ENCODE data around the gene ITGB3. TPM values are rescaled to one million over a fixed set of nuclear protein-coding genes. Genes with fewer than 3 reads are reported as not detected.
"Not testable (repeated sequence)": the region's sequence is repeated elsewhere in the genome, so short reads cannot be mapped to it uniquely, and the experiment has no call there.

The ITGB3 gene
- polyA plus RNA-seq, 1 donor, result 10.9 TPM

DNA sequence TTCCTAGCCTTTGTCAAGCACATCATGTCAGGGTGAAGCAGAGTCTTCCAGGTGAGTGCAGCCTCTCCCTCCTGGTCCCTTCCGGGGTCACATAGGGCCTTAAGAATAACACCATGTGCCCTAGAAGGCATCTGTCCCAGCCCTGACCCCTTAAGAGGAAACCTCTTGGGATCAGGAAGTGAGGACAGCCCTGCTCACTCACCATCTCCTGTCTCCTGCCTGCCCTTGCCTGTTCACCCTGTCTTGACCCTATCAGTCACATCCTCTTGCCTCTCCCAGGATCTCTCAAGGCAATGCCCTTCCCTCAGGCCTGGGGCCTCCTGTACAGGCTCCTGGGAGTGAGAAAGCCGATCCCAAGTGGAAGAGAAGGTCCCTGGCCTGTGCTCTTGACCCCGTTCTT, 30.6 kb upstream of the ITGB3 start:
- DNase-seq, result no peak

DNA sequence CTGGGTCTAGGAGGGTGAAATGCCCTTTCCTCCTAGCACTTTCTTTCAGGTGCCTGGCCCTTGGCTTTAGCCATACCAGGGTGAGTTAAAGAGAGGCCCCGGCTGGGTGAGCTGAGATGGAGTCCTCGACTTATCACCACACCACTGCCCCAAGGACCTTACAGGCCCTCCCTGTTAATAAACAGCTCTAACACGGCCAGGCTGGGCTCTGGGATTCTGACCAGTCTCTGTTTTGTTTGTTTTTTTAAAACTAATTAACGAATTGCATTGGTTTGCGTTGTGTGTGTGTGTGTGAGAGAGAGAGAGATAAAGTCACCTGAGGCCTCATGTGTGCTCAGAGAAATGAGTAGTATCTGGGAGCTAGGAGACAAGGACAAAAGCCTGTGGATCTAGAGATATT, 30.2 kb upstream of the ITGB3 start:
- DNase-seq, result no peak

DNA sequence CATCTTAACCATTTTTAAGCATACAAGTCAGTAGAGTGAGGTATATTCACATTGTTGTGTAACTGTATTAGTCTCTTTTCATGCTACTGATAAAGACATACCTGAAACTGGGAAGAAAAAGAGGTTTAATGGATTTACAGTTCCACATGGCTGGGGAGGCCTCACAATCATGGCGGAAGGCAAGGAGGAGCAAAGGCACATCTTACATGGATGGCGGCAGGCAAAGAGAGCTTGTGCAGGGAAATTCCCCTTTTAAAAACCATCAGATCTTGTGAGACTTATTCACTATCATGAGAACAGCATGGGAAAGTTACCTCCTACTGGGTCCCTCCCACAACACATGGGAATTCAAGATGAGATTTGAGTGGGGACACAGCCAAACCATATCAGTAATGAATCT, 29.6 kb upstream of the ITGB3 start:
- DNase-seq, result not testable (repeated sequence)

DNA sequence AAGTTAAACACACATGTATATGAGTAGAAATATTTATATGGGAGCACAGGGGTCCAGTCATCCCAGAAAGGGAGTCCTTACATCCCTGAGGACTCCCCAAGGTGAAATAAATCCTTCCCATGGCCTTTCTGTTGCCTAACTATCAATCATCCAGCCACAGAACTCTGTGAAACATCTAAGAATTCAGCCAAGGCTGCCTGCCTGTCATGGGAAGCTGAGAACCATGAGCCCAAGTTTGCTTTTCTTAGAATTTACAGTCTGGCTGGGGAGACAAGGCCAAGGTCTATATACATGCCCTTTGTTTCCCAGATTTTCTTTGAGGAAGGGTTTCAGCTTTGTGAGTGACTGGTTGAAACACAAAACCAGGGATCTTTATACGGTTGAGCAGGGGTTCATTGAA, 28.7 kb upstream of the ITGB3 start:
- DNase-seq, result no peak

DNA sequence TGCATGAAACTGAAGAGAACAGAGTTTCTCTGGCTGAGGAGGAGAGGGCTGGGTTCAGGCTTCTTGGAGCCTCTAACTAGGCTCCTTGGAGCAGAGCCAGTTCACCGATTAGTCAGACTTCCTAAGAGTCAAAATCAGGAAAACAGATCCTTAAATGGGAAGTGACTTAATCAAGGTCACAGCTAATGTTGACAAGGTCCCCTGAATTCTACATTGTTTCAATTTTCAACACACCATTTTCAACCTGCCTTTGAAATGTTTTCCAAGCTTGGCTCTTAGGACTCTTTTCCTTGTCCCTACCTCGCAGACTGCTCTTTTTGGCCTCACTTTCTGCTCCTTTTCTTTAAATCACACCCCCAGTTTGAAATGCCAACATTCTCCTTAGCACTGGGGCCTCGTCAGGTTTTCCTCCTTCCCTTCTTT, 28.2 kb upstream of the ITGB3 start:
- peak; percentile 47 for DNase-seq

DNA sequence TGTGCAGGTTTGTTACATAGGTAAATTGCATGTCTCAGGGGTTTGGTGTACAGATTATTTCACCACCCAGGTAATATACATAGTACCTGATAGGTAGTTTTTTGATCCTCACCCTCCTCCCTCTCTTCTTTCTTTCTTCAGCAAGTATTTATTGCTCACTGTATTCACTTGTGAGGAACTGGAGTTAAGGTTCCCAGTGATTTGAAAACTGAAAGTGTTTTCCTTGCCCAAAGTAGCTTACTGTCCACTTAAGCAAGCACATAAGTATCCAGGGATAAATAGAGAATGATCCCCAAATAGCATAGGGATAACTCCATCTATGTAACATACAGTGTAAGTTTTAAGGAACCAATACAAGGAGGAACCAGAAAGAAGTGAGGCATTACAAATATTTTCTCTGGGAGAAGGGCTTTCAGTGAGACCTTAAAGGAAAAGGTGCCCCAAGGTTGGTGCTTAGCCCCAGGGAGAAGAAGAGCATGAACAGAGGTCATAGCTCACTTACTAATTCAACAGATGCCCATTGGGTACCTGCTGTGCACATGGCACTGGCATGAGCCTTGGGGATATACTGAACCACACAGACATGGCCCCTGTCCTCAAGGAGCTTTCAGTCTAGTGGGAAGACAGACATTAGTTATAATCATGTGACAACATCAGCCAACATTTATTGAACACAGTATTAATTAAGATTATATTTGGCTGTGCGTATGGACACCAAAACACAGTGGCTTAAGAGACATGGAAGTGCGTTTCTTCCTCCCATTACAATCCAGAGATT, 27.5 kb upstream of the ITGB3 start:
- DNase-seq, result no peak

DNA sequence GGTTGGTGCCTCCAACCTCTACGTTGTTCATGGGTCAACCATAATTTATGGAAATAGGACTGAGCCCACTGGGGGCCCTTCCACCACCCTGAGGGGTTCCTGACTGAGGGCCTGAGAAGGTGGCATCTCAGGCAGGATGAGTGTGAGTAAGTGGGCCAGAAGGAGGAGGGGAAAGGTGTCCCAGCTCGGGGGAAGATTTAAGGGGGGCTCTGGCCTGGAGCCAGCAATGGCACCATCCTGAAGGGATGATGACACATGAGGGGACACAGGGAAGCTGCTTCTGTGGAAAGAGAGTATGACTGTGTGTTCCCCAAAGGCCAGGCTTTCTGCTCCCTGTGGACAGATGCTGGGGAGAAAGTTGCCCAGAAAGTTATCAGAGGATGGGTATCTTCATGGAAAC, 25.8 kb upstream of the ITGB3 start:
- DNase-seq, result no peak

DNA sequence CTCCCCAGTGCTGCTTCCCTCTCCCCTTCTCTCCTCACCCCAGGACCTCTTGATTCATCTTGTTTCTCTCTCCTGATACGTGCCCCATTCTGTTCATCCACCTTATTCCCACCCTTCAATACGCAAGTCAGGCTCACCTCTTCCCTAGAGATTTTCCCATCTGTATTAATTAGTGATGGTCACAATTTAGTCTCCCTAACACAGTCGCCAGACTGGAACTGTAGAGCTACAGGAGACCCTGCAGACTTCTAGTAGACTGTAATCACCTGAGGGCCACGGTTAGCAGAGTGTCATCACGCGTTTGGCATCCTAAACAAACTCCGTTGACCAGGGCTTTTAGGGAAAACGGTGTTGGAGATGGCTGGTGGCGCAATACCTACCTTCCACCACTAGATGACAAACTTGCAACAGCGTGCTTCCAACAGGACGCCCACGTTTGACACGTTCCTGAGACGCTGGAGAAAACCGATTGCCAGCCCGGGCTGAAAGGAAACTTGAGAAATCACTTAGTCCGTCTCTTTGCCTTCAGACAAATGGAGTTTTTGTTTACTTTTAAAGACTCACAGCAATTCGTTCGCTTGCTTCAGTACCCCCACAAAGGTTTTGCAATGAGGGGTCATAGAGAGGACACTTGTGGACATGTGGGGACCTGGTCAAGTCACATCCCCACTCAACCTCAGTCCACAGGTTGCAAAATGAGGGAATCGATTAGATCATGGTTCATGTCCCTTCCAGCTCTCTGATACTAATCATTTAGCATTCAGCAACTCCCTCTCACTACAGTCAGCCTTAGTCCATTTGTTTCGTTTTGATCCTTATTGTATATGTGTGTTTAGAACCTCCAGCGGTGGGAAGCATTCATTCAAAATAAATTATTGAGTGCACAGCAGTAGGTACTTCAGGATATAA, 23.8 kb upstream of the ITGB3 start:
- peak; percentile 89 for DNase-seq

DNA sequence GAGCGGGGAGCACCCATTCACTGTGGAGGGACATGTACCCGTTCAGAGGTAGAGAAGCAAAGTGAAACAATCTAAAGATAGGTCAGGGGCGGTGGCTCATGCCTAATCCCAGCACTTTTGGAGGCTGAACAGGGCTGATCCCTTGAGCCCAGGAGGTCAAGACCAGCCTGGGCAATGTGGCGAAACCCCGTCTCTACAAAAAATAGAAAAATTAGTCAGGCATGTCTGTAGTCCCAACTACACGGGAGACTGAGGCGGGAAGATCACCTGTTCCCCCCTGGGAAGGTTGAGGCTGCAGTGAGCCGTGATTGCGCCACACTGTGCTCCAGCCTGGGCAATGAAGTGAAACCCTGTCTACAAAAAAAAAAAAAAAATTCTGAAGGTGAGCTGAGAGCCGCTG, 22.8 kb upstream of the ITGB3 start:
- DNase-seq, result no peak

DNA sequence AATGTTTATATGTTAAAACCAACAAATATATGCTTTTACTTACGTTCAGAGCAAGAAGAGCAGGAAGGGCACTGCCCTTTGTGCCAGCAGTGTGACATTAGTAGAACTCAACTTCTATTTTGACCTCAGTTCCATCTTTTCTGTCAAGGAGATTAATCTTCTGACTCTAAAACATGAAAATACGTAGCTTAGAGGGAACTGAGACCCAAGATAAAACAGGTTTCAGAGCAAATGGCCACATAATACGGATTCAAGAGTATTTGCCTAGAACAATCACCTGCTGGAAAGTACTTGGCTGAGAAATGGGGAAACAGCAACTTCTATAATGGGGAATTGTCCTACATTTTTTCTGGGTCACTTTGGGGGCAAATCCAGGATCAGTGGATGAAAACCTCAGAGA, 22.3 kb upstream of the ITGB3 start:
- no peak for DNase-seq

DNA sequence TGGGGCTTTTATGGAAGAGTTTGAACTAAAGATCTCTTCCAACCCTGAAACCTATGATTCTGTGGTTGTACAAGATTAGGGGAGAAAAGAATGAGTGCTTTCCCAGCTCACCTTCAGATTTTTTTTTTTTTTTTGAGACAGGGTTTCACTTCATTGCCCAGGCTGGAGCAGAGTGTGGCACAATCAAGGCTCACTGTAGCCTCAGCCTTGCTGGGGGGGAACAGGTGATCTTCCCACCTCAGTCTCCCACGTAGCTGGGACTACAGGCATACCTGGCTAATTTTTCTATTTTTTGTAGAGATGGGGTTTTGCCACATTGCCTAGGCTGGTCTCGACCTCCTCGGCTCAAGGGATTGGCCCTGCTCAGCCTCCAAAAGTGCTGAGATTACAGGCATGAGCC, 21.8 kb upstream of the ITGB3 start:
- DNase-seq, result no peak

DNA sequence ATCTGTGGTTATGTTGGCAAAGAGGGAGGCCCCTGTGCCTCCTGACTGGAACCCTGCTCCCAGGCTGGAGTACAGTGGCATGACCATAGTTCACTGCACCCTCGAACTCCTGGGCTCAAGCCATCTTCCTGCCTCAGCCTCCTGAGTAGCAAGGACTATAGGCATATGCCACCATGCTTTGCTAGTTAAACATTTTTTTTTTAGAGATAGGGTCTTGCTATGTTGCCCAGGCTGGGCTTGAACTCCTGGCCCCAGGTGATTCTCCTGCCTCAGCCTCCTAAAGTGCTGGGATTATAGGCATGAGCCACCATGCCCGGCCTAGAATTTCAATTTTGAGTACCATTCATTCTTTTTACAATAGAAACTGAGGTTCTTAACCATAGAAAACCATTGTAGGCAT, 21.2 kb upstream of the ITGB3 start:
- DNase-seq, result no peak

DNA sequence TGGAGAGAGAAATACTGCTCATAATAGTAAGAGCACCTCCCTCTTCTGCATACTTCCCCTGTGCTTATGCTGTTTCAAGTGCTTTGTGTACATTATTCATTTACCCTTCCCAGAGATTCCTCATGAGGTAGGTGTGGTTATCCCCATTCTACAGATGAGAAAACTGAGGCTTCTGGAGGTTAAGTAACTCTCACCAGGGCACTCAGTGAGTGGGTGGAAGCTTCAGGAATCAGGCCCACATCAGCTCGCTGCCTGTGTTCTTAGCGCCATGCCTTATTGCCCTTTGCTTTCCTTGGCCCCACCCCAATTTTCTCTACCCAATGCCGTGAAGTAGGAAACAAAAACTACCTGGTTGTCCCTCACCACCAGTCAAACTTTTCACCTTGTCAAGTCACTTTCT, 18.1 kb upstream of the ITGB3 start:
- no peak for DNase-seq

DNA sequence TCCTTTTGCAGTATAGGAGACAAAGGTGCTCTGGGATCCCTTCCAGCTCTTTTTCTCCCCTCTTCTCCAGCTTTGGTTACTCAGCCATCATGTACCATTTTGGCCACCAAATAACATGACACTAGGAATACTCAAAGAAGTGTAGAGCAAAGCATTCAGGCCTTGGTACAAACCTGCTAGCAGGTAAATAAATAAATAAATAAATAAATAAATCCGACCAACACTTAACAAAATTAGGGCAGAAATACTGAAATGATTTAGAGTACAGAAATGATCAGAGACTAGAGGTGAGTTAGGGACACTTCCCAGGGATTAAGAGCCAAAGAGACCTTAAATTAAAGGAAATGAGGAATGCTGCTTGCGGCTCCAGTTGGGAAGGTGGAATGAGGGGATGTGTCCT, 17.7 kb upstream of the ITGB3 start:
- DNase-seq, result no peak

DNA sequence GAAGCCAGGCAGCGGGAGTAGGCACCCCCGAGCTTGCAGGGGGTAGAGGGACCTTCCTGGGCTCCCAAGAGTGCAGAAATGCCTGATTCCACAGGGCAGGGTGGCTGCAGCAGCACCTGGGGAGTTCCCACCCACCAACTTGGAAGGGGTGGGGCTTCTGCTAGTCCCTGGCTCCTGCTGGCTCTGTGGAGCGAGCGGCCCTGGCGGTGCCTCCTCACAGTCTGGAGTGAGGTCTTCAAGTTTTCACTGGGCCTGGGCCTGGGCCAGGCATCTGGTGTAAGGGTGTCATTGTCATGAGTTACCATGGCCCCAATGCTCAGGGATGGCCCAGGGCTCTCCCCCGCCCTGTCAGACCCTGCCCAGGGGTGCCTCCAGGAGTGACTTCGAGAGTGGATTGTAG, 15.8 kb upstream of the ITGB3 start:
- DNase-seq, result no peak

DNA sequence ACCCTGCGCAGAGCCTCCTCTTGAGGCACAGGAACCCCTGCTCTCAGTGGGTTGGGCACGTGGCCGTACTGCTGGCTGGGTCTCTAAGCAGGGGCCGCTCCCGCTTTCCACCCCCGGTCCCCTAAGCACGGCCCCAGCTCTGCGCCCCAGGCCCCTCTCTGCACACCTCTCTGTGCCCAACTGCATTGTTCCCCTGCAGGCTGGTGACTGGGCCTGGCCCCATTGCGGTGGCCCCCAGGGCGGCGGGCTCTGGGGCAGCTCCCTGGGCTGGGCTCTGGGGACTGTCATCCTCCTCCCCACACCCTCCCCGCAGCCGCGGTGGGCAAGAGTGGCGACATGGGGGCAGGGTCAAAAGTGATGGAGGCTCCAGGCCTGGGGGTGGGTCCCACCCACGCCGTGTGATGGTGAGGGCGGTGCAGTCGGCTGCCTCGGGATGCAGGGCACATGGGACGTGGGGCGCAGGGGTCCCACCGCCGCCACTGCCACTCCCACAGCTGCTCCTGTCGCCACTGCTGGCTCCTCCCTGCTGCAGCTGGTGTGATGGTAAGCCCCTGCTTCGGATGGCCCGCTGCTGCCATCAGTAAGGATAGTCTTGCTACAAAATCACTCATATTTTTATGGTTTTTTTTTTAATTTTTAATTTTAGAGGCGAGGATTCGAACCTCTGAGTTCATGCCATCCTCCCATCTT, 15.2 kb upstream of the ITGB3 start:
- DNase-seq, result no peak

DNA sequence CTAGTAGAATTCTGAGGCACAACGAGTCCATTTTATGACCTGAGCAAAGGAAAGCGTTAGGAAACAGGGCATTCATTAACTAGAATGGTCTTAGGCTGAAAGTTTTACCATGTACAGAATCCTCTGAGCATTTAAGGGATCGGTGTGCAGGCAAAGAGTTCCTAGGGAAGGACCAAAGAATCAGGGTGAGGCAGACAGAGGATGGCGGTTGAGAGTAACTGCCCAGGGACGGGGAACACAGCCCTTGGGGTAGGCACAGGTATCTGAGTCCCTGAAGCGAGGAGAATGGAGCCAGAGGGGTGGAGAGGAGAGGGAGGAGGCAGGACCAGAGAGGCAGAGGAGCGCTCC, 14.0 kb upstream of the ITGB3 start:
- no peak for DNase-seq

DNA sequence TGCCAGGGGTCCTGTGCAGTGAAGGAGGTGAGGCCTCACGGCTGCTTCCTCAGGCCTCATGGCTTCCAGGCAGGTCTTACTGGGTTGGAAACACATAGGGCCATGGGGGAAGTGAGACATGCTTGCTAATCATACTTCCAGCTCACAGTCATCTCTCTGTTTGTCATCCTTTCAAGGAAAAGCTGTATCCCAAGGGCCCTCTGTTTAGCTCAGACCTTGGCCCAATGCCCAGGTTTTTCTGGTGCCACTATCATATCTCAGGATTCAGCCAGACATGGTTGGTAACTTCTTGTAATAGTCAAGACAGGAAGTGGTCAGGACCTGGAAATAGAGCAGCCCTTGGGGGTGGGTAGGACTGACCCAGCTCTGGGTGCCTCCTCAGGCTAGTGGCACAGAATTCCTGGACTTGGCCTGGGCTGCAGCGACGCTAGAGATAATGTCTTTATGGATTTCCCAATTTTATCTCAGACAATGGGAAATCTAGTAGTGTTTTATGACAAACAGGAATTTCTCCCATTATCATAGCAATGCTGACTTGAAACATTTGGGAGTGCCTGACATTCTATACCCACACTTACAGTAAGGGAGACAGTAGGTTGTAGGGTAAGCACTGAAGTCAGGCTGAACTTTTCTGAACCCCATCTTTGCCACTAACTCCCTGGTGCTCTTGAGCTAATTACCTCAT, 13.5 kb upstream of the ITGB3 start:
- DNase-seq, result peak; percentile 65

DNA sequence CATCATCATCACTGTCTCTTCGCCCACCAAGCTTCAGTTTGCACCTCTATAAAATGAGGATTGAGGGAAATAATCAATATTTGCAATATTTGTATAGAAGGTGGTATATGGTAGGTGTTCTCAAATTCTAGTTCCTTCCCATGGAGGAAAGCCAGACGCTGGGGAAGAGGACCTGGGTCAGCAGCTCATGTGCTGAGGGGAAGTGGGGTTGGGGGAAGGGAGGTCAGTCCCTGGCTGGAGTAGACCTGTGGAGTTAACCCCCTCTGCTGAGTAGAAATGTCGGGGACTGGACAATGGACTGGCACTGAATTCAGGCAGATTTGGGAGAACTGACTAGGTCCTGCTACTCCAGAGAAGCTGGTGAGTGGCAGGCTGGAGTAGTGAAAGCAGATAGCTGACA, 12.8 kb upstream of the ITGB3 start:
- no peak for DNase-seq

DNA sequence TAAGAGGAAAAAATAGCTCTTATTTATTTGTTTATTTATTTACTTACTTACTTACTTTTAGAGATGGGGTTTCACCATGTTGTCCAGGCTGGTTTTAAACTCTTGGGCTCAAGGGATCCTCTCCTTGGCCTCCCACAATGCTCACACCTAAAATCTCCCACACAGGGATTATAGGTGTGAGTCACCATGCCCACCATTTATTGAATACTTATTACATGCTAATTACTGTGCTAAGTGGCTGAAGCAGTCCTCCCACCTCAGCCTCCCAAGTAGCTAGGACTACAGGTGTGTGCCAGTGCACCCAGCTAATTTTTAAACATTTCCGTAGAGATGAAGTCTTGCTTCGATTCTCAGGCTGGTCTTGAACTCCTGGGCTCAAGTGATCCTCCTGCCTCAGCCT, 11.0 kb upstream of the ITGB3 start:
- DNase-seq, result no peak

DNA sequence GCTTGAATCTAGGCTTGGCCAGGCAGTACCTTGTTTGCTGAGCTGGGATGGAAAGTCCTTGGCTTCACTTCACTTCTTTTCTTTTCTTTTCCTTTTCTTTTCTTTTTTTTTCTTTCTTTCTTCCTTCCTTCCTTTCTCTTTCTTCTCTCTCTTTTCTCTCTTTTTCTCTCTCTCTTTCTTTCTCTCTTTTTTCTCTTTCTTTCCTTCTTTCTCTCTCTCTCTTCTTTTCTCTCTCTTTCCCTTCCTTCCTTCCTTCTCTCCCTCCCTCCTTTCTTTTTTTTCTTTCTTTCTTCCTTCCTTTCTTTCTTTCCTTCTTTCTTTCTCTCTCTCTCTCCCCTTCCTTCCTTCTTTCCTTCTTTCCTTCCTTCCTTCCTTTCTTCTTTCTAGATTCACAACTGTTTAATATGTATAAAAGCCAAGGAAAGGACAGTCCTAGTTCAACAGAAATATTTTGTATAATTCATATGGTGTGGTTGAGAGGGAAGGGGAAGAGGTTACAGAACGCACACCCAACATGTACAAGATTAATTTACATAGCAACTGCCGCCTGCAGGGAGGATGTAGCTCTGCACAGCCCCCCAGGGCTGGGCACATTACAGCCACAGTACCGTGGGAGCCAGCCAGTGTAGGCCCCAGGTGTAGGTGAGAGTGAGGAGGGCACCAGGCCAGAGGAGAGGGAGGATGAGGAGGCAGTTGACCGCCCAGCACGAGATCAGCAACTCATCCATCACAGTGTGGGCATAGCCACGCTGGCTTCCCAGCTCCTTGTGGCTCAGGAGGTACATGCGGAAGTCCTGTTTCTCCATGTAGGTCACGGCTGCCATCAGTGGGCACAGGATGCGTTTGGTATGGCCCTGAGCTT, 9.7 kb upstream of the ITGB3 start:
- DNase-seq, result no peak

DNA sequence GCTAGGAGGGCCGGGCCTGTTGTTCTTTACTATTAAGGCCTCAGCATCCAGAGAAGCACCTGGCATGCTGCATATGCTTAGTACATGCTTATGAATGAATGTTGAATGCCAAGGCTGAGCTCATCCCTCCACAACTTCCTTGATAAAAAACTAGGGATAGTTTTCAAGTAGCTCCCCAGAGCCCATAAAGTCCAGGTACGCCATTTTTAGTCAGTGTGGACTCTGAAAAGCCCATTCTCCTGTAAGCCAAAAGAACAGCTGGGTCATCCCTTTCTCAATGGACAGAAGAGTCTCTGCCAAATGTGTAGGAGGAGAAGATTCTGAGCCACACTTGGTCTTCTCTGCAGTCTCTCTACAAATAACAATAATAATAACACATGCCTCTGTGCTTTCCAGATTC, 8.9 kb upstream of the ITGB3 start:
- DNase-seq, result no peak

Data from hindlimb muscle (tissue), 1 donor.